T-cell (primary cell): ENCODE results near the gene OPN1MW3. TPM values are rescaled to one million over a fixed set of nuclear protein-coding genes. Genes with fewer than 3 reads are reported as not detected.
"Not testable (repeated sequence)": the region's sequence is repeated elsewhere in the genome, so short reads cannot be mapped to it uniquely, and the experiment has no call there.

ENCODE experiments used
- ATAC-seq, 4 experiments: fragments of 200-7000 bp in 3 of 4; fragments of 150-1000 bp in 1 of 4; cut with Tn5 transposase; replicated peaks in 1 of 4; 1 replicate in 3 of 4; 2 replicates in 1 of 4; pipeline ENCODE4 v1.10.0; 2021; ENCODE audit warnings: moderate library complexity in 3 of 4, mild to moderate bottlenecking in 2 of 4, moderate number of reproducible peaks in 1 of 4
- CTCF ChIA-PET, 2 donors: fragments of 300-600 bp; sonication (Branson Sonifier 250); formaldehyde crosslinking; loops; one replicate each; lab custom pipeline; 2022; ENCODE audit warnings: antibody characterized with exemption in 2 of 2; lab: Charles Lee
- POLR2A ChIA-PET, 2 donors: fragments of 300-600 bp; sonication (Branson Sonifier 250); formaldehyde crosslinking; loops; one replicate each; lab custom pipeline; 2022; ENCODE audit warnings: antibody characterized with exemption in 2 of 2; lab: Charles Lee
- DNase-seq, 35 experiments: peaks; one replicate each; pipeline versions ENCODE4 v3.0.0 to v3.0.0-alpha.2; 2013 to 2023
- H3K27ac ChIP-seq: one replicate; pipeline ENCODE4 v1.5.1; 2013; ENCODE audit warnings: low read length
- H3K27me3 ChIP-seq, 2 experiments: replicated peaks in 1 of 2; 1 replicate in 1 of 2; 2 replicates in 1 of 2; pipeline versions ENCODE4 v1.6.1 to v1.7.0; 2013; ENCODE audit warnings: low read length in 1 of 2, mixed read lengths in 1 of 2; ENCODE audit not compliant: control insufficient read depth in 2 of 2, insufficient read depth in 2 of 2; ENCODE audit errors: extremely low read depth in 1 of 2
- H3K36me3 ChIP-seq, 2 donors: 1 replicate in 1 of 2; 2 replicates in 1 of 2; pipeline versions ENCODE4 v1.6.1 to v1.7.0; 2013; ENCODE audit warnings: low read length in 1 of 2; ENCODE audit not compliant: control insufficient read depth in 2 of 2, insufficient read depth in 1 of 2; ENCODE audit errors: extremely low read depth in 1 of 2
- H3K4me1 ChIP-seq, 2 experiments: 1 replicate in 1 of 2; 2 replicates in 1 of 2; pipeline versions ENCODE4 v1.6.1 to v1.7.0; 2013; ENCODE audit warnings: low read length in 2 of 2, mixed read lengths in 1 of 2; ENCODE audit not compliant: insufficient read depth in 2 of 2, control insufficient read depth in 1 of 2; ENCODE audit errors: extremely low read depth in 1 of 2
- H3K4me3 ChIP-seq, 2 donors: 1 replicate in 1 of 2; 2 replicates in 1 of 2; pipeline versions ENCODE4 v1.5.1 to v1.7.0; 2013; ENCODE audit warnings: mild to moderate bottlenecking in 2 of 2, low read length in 1 of 2, moderate library complexity in 1 of 2; ENCODE audit not compliant: control insufficient read depth in 1 of 2; ENCODE audit errors: extremely low read depth in 1 of 2
- H3K9me3 ChIP-seq: 2 replicates; pipeline ENCODE4 v1.7.0; 2013
- H3K27ac Mint-ChIP-seq, 2 donors: one replicate each; pipeline ENCODE4 v1.8.0; 2020 to 2021; ENCODE audit warnings: mild to moderate bottlenecking in 2 of 2, mixed read lengths in 2 of 2
- H3K27me3 Mint-ChIP-seq, 2 donors: one replicate each; pipeline ENCODE4 v1.8.0; 2021 to 2022; ENCODE audit warnings: mixed read lengths in 2 of 2
- H3K36me3 Mint-ChIP-seq: one replicate; pipeline ENCODE4 v1.8.0; 2021; ENCODE audit warnings: mixed read lengths
- H3K4me1 Mint-ChIP-seq, 3 donors: one replicate each; pipeline ENCODE4 v1.8.0; 2020 to 2022; ENCODE audit warnings: mixed read lengths in 3 of 3, mild to moderate bottlenecking in 1 of 3
- H3K4me3 Mint-ChIP-seq, 3 donors: one replicate each; pipeline ENCODE4 v1.8.0; 2020 to 2022; ENCODE audit warnings: mild to moderate bottlenecking in 3 of 3, mixed read lengths in 3 of 3, moderate library complexity in 3 of 3
- H3K9me3 Mint-ChIP-seq, 3 donors: one replicate each; pipeline ENCODE4 v1.8.0; 2020 to 2022; ENCODE audit warnings: mixed read lengths in 3 of 3
- WGBS: methylation state at CpG from one replicate; pipeline ENCODE4 v1.1.5; 2013; ENCODE audit warnings: missing lambda C conversion rate; ENCODE audit not compliant: insufficient coverage; 5-methylcytosine and 5-hydroxymethylcytosine counted together
- total RNA-seq, 35 experiments: library from RNA in 6 of 35; stranded (reverse) in 6 of 35; fragments of 120-200 nt in 1 of 35; gene quantifications; one replicate each; pipeline versions ENCODE4 v1.2.1 to v1.2.4 and lab custom pipeline; 2013 to 2026

The OPN1MW3 gene
- total RNA-seq, 5 donors from 2014 or later (not counting 1 experiment from before 2014, with no cell fraction given), result not detected

GRCh38 chrX:154226706-154227105 lies 30.7 kb upstream of the OPN1MW3 start:
- H3K9me3 ChIP-seq, H3K27ac ChIP-seq, H3K27ac Mint-ChIP-seq, H3K4me3 ChIP-seq, H3K4me1 Mint-ChIP-seq, H3K27me3 Mint-ChIP-seq, H3K9me3 Mint-ChIP-seq, DNase-seq, POLR2A ChIA-PET, H3K36me3 ChIP-seq, CTCF ChIA-PET, H3K4me3 Mint-ChIP-seq, H3K36me3 Mint-ChIP-seq, H3K4me1 ChIP-seq, ATAC-seq, H3K27me3 ChIP-seq: not testable (repeated sequence)
- no CpG with 5 or more reads among the region's 9 CpGs for WGBS

- WGBS, result no CpG with 5 or more reads among the region's 3 CpGs
- not testable (repeated sequence) for H3K4me1 Mint-ChIP-seq, DNase-seq
Observed at GRCh38 chrX:154231443-154231842, 25.9 kb upstream of the OPN1MW3 start.

GRCh38 chrX:154233620-154234019 lies 23.8 kb upstream of the OPN1MW3 start:
- H3K4me1 Mint-ChIP-seq, H3K4me3 Mint-ChIP-seq, H3K9me3 ChIP-seq, H3K27me3 Mint-ChIP-seq, CTCF ChIA-PET, H3K36me3 Mint-ChIP-seq, POLR2A ChIA-PET, H3K27ac ChIP-seq, H3K9me3 Mint-ChIP-seq, DNase-seq, H3K4me3 ChIP-seq, H3K4me1 ChIP-seq, H3K36me3 ChIP-seq, H3K27ac Mint-ChIP-seq, H3K27me3 ChIP-seq, ATAC-seq: not testable (repeated sequence)
- WGBS, result no CpG with 5 or more reads among the region's 16 CpGs

More at GRCh38 chrX:154231443-154231842, 25.9 kb upstream of the OPN1MW3 start:
- H3K36me3 ChIP-seq, H3K4me1 ChIP-seq, H3K27ac ChIP-seq, POLR2A ChIA-PET, H3K9me3 Mint-ChIP-seq, H3K27ac Mint-ChIP-seq, H3K4me3 ChIP-seq, H3K27me3 ChIP-seq, ATAC-seq, H3K36me3 Mint-ChIP-seq, H3K27me3 Mint-ChIP-seq, CTCF ChIA-PET, H3K4me3 Mint-ChIP-seq, H3K9me3 ChIP-seq: not testable (repeated sequence)

GRCh38 chrX:154238939-154239559 lies 18.3 kb upstream of the OPN1MW3 start:
- H3K27me3 Mint-ChIP-seq, H3K36me3 Mint-ChIP-seq, H3K4me3 Mint-ChIP-seq, H3K4me3 ChIP-seq, H3K27ac ChIP-seq, H3K4me1 ChIP-seq, DNase-seq, H3K27me3 ChIP-seq, H3K27ac Mint-ChIP-seq, H3K4me1 Mint-ChIP-seq, H3K36me3 ChIP-seq, POLR2A ChIA-PET, ATAC-seq, CTCF ChIA-PET, H3K9me3 Mint-ChIP-seq, H3K9me3 ChIP-seq: not testable (repeated sequence)
- WGBS, result no CpG with 5 or more reads among the region's 11 CpGs

GRCh38 chrX:154239982-154240503 lies 17.3 kb upstream of the OPN1MW3 start:
- CTCF ChIA-PET, result interaction anchor here in 1 of 2 donors (0.7 kb wide), 1 partner anchor 145 kb away, joined by 3 read pairs; no protein-coding TSS in a partner anchor
- H3K27me3 Mint-ChIP-seq, H3K9me3 ChIP-seq: not testable (repeated sequence)

GRCh38 chrX:154247377-154248045 lies 9.9 kb upstream of the OPN1MW3 start:
- not testable (repeated sequence) for H3K27ac Mint-ChIP-seq, H3K4me1 Mint-ChIP-seq
- no CpG with 5 or more reads among the region's 17 CpGs for WGBS

More at GRCh38 chrX:154239982-154240503, 17.3 kb upstream of the OPN1MW3 start:
- H3K27ac ChIP-seq, POLR2A ChIA-PET, H3K4me1 Mint-ChIP-seq, H3K27me3 ChIP-seq, H3K27ac Mint-ChIP-seq, DNase-seq, ATAC-seq, H3K4me3 Mint-ChIP-seq, H3K36me3 ChIP-seq, H3K4me3 ChIP-seq, H3K4me1 ChIP-seq, H3K9me3 Mint-ChIP-seq, H3K36me3 Mint-ChIP-seq: not testable (repeated sequence)
- WGBS, result 73% methylated on average over 2 of the region's 8 CpGs

More at GRCh38 chrX:154247377-154248045, 9.9 kb upstream of the OPN1MW3 start:
- H3K27me3 Mint-ChIP-seq, H3K9me3 ChIP-seq, H3K4me1 ChIP-seq, H3K27me3 ChIP-seq, DNase-seq, CTCF ChIA-PET, H3K4me3 Mint-ChIP-seq, H3K36me3 ChIP-seq, H3K36me3 Mint-ChIP-seq, H3K4me3 ChIP-seq, POLR2A ChIA-PET, H3K9me3 Mint-ChIP-seq, H3K27ac ChIP-seq: not testable (repeated sequence)
- ATAC-seq, result peak; percentile 95 to 99 (median 98)
